CD14-positive monocyte (primary cell): ENCODE results near the gene SNRNP200. TPM values are rescaled to one million over a fixed set of nuclear protein-coding genes. Genes with fewer than 3 reads are reported as not detected.
A peak's percentile ranks its signal among the peaks of the same experiment; 100 is the strongest.

Experiments used
- DNase-seq, 3 donors: peaks; one replicate each; pipeline ENCODE4 v3.0.0-alpha.2; 2011 to 2022
- H2AFZ ChIP-seq: 2 replicates; pipeline ENCODE4 v1.6.0; 2012; ENCODE audit warnings: mild to moderate bottlenecking, low read depth, low read length, inconsistent platforms; ENCODE audit not compliant: insufficient read depth, poor library complexity, severe bottlenecking
- H3K27ac ChIP-seq, 2 donors: 1 replicate in 1 of 2; 2 replicates in 1 of 2; pipeline ENCODE4 v1.5.1; 2012 to 2013; ENCODE audit warnings: low read length in 2 of 2, control low read depth in 1 of 2, inconsistent platforms in 1 of 2, low read depth in 1 of 2, mild to moderate bottlenecking in 1 of 2
- H3K27me3 ChIP-seq, 2 donors: one replicate each; pipeline versions ENCODE4 v1.6.0 to v1.6.1; 2011 to 2013; ENCODE audit warnings: low read length in 2 of 2; ENCODE audit not compliant: control insufficient read depth in 2 of 2, insufficient read depth in 2 of 2
- H3K36me3 ChIP-seq, 2 donors: replicated peaks in 1 of 2; 1 replicate in 1 of 2; 2 replicates in 1 of 2; pipeline versions ENCODE4 v1.5.1 to v1.6.1; 2012 to 2013; ENCODE audit warnings: low read length in 2 of 2, control low read depth in 1 of 2, inconsistent platforms in 1 of 2, mild to moderate bottlenecking in 1 of 2; ENCODE audit not compliant: insufficient read depth in 2 of 2, control insufficient read depth in 1 of 2
- H3K4me1 ChIP-seq, 2 donors: 1 replicate in 1 of 2; 2 replicates in 1 of 2; pipeline versions ENCODE4 v1.5.1 to v1.6.1; 2012 to 2013; ENCODE audit warnings: low read length in 2 of 2, control low read depth in 1 of 2, inconsistent platforms in 1 of 2, mild to moderate bottlenecking in 1 of 2, moderate library complexity in 1 of 2; ENCODE audit not compliant: insufficient read depth in 2 of 2, control insufficient read depth in 1 of 2
- H3K4me2 ChIP-seq: replicated peaks from 2 replicates; pipeline ENCODE3; 2012; ENCODE audit warnings: low read length, moderate library complexity, mild to moderate bottlenecking; ENCODE audit not compliant: poor library complexity, severe bottlenecking; ENCODE audit errors: extremely low read depth
- H3K4me3 ChIP-seq, 3 experiments: fragments of 200-600 bp in 1 of 3; sonication (generic) in 1 of 3; replicated peaks in 1 of 3; 1 replicate in 2 of 3; 2 replicates in 1 of 3; pipeline ENCODE4 v1.5.1; 2011 to 2013; ENCODE audit warnings: low read length in 3 of 3, mild to moderate bottlenecking in 3 of 3, control low read depth in 2 of 3, low read depth in 2 of 3, inconsistent platforms in 1 of 3, moderate library complexity in 1 of 3
- H3K79me2 ChIP-seq: 2 replicates; pipeline ENCODE4 v1.6.0; 2012; ENCODE audit warnings: mild to moderate bottlenecking, control low read depth, inconsistent platforms, low read length, moderate library complexity; ENCODE audit not compliant: insufficient read depth
- H3K9ac ChIP-seq: 2 replicates; pipeline ENCODE4 v1.6.0; 2017; ENCODE audit warnings: low read length, mild to moderate bottlenecking; ENCODE audit not compliant: insufficient read depth, poor library complexity, severe bottlenecking
- H3K9me3 ChIP-seq, 2 donors: replicated peaks in 1 of 2; 1 replicate in 1 of 2; 2 replicates in 1 of 2; pipeline versions ENCODE4 v1.5.1 to v1.6.1; 2012 to 2013; ENCODE audit warnings: low read length in 2 of 2, control low read depth in 1 of 2; ENCODE audit not compliant: control insufficient read depth in 1 of 2, insufficient read depth in 1 of 2
- H4K20me1 ChIP-seq: 2 replicates; pipeline ENCODE4 v1.6.0; 2012; ENCODE audit warnings: mild to moderate bottlenecking, low read length, control low read depth, moderate library complexity; ENCODE audit not compliant: insufficient read depth
- H3K27ac Mint-ChIP-seq, 7 donors: one replicate each; pipeline ENCODE4 v1.8.0; 2020; ENCODE audit warnings: mild to moderate bottlenecking in 7 of 7, mixed read lengths in 7 of 7, moderate library complexity in 6 of 7, inconsistent platforms in 2 of 7
- H3K27me3 Mint-ChIP-seq, 3 donors: one replicate each; pipeline ENCODE4 v1.8.0; 2021 to 2022; ENCODE audit warnings: low read depth in 3 of 3, mild to moderate bottlenecking in 3 of 3, mixed read lengths in 3 of 3, moderate library complexity in 3 of 3, inconsistent platforms in 1 of 3
- H3K36me3 Mint-ChIP-seq, 2 donors: one replicate each; pipeline ENCODE4 v1.8.0; 2020; ENCODE audit warnings: mixed read lengths in 2 of 2, inconsistent platforms in 1 of 2, mild to moderate bottlenecking in 1 of 2
- H3K4me1 Mint-ChIP-seq: one replicate; pipeline ENCODE4 v1.8.0; 2020; ENCODE audit warnings: mild to moderate bottlenecking, mixed read lengths
- H3K4me3 Mint-ChIP-seq, 2 donors: one replicate each; pipeline ENCODE4 v1.8.0; 2020; ENCODE audit warnings: mild to moderate bottlenecking in 2 of 2, mixed read lengths in 2 of 2, moderate library complexity in 1 of 2
- H3K9me3 Mint-ChIP-seq, 7 donors: one replicate each; pipeline ENCODE4 v1.8.0; 2020 to 2022; ENCODE audit warnings: mixed read lengths in 7 of 7, mild to moderate bottlenecking in 6 of 7, moderate library complexity in 6 of 7, inconsistent platforms in 2 of 7
- CTCF ChIP-seq: fragments of 200-600 bp; IDR thresholded peaks from one replicate; pipeline ENCODE4 v1.8.0; 2022; ENCODE audit warnings: antibody characterized with exemption, mild to moderate bottlenecking
- WGBS: methylation state at CpG from one replicate; pipeline ENCODE4 v1.1.5; 2013; ENCODE audit warnings: missing lambda C conversion rate; ENCODE audit not compliant: insufficient coverage; 5-methylcytosine and 5-hydroxymethylcytosine counted together
- intact Hi-C, 2 donors: fragments of 100-400 bp; cut with micrococcal nuclease; formaldehyde crosslinking; loops; one replicate each; pipeline versions ENCODE4 v1.15.0 to v1.15.1; 2023
- polyA plus RNA-seq, 3 donors: library from polyadenylated mRNA; depleted of rRNA in 1 of 3; unstranded in 2 of 3; stranded (reverse) in 1 of 3; fragments of 300-500 nt in 2 of 3; fragments of >200 nt in 1 of 3; fragmentation: Illumina TruSeq in 2 of 3; gene quantifications; 1 replicate in 2 of 3; 2 replicates in 1 of 3; pipeline ENCODE4 v1.2.3, GENCODE V29; 2012 to 2021

SNRNP200 gene
- polyA plus RNA-seq, 3 donors = 27.2 to 122 (median 36.1) TPM

- Mint-ChIP-seq H3K27me3 (peaks cover 0 to 4% (median 2%) of the 10 kb centered on the region in 3 donors), H3K4me3 (no peak overlapping the region), H3K27ac (peak overlapping the region; percentile 42 to 77 (median 68)), H3K9me3 (no peaks in the 10 kb centered on the region), H3K36me3 (peaks cover 74 to 81% of the 10 kb centered on the region in 2 donors), H3K4me1 (peaks cover 78% of the 10 kb centered on the region)
- no peaks in the 10 kb centered on the region for H3K27me3 ChIP-seq
- peaks cover 72% of the 10 kb centered on the region for H3K79me2 ChIP-seq
- no peaks in the 10 kb centered on the region for H3K9me3 ChIP-seq
- DNase-seq = peak; percentile 40 to 68 (median 46)
- WGBS = 98% methylated on average over 5 of the region's 6 CpGs
- H3K4me3 ChIP-seq = no peak overlapping the region
- H4K20me1 ChIP-seq = peaks cover 3% of the 10 kb centered on the region
- no peak for TF ChIP-seq CTCF
- peaks cover 61 to 74% of the 10 kb centered on the region in 2 donors for H3K4me1 ChIP-seq
- H3K4me2 ChIP-seq = no peak overlapping the region
- H2AFZ ChIP-seq = no peak overlapping the region
- H3K27ac ChIP-seq = peak overlapping the region; percentile 39 to 58
- H3K36me3 ChIP-seq = peaks cover 54 to 67% of the 10 kb centered on the region in 2 donors
- intact Hi-C loops = no loop called here
- no peak overlapping the region for H3K9ac ChIP-seq
These were observed 53.5 kb downstream of the SNRNP200 start for GRCh38 chr2:96251721-96252292.

- peaks cover 53 to 59% of the 10 kb centered on the region in 2 donors for H3K36me3 ChIP-seq
- no peak overlapping the region for H3K9ac ChIP-seq
- H3K79me2 ChIP-seq = peaks cover 68% of the 10 kb centered on the region
- no peaks in the 10 kb centered on the region for H3K9me3 ChIP-seq
- H3K36me3 Mint-ChIP-seq = peaks cover 69 to 77% of the 10 kb centered on the region in 2 donors
- peaks cover 3% of the 10 kb centered on the region for H4K20me1 ChIP-seq
- TF ChIP-seq CTCF = no peak
- DNase-seq = no peak
- H3K27me3 ChIP-seq = no peaks in the 10 kb centered on the region
- intact Hi-C loops = no loop called here
- peaks cover 78% of the 10 kb centered on the region for H3K4me1 Mint-ChIP-seq
- peaks cover 0 to 4% (median 0%) of the 10 kb centered on the region in 7 donors for H3K9me3 Mint-ChIP-seq
- no peak overlapping the region for H2AFZ ChIP-seq
- H3K4me3 Mint-ChIP-seq = no peak overlapping the region
- peaks cover 63 to 74% of the 10 kb centered on the region in 2 donors for H3K4me1 ChIP-seq
- peak overlapping the region in 3 of 7 donors; percentile 10 to 76 (median 47) for H3K27ac Mint-ChIP-seq
- H3K4me3 ChIP-seq = no peak overlapping the region
- 99% methylated on average over 4 of the region's 6 CpGs for WGBS
- peak overlapping the region in 1 of 2 donors; percentile 3 for H3K27ac ChIP-seq
- H3K27me3 Mint-ChIP-seq = peaks cover 0 to 4% (median 0%) of the 10 kb centered on the region in 3 donors
- no peak overlapping the region for H3K4me2 ChIP-seq
These were observed 55.2 kb downstream of the SNRNP200 start for GRCh38 chr2:96250188-96250587.
